ENCODE results near the gene CKS1B. TPM values are rescaled to one million over a fixed set of nuclear protein-coding genes. Genes with fewer than 3 reads are reported as not detected.

Gene CKS1B
- total and polyA plus RNA-seq, 9 of the 15 experiments (the other 6 are each of a cell fraction or from before 2014, with no cell fraction given): 215 to 1,103 (median 460) TPM

DNA sequence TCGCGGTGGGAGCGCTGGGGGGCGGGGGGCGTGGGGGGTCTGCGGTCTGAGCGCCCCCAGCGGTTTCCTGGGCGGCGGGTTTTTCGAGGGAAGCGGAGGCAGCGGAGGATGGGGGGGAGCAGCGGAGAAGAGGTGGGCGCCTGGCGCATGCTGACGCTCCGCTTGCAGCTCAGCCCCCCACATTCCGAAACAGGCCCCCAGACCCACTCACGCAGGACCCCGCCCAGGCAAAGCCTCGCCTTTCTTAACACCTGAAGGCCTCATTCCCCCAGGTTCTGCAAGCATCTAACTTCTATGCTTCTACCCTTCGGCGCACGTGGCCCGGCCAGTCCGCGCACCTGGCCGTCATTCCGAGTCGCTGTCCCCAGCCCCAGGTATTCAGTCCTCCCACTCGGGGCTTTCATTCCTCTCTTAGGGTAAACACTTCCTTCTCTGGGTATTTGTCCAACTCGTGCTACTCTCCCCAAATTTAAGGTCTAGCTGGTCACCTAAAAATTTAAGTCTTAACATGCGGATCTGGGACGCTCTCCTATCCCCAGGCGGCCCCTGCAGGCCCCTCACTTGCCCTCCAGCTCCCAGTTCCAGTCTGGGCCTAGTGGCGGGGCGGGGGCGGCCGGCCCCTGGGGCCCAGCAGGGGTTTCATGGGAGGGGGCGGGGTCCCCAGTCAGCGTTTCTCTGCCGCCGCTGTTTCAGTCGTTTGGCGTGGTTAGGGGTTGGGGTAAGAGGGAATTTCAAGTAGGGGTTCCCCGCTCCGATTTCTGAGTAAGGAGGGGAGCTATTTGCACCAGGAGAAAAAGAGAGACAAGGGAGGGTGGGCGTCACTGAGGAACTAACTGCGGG, 25.3 kb downstream of the CKS1B start (continued):
- TF ChIP-seq, protein P1, sequence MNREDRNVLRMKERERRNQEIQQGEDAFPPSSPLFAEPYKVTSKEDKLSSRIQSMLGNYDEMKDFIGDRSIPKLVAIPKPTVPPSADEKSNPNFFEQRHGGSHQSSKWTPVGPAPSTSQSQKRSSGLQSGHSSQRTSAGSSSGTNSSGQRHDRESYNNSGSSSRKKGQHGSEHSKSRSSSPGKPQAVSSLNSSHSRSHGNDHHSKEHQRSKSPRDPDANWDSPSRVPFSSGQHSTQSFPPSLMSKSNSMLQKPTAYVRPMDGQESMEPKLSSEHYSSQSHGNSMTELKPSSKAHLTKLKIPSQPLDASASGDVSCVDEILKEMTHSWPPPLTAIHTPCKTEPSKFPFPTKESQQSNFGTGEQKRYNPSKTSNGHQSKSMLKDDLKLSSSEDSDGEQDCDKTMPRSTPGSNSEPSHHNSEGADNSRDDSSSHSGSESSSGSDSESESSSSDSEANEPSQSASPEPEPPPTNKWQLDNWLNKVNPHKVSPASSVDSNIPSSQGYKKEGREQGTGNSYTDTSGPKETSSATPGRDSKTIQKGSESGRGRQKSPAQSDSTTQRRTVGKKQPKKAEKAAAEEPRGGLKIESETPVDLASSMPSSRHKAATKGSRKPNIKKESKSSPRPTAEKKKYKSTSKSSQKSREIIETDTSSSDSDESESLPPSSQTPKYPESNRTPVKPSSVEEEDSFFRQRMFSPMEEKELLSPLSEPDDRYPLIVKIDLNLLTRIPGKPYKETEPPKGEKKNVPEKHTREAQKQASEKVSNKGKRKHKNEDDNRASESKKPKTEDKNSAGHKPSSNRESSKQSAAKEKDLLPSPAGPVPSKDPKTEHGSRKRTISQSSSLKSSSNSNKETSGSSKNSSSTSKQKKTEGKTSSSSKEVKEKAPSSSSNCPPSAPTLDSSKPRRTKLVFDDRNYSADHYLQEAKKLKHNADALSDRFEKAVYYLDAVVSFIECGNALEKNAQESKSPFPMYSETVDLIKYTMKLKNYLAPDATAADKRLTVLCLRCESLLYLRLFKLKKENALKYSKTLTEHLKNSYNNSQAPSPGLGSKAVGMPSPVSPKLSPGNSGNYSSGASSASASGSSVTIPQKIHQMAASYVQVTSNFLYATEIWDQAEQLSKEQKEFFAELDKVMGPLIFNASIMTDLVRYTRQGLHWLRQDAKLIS (CRISPR knock-in tag; IDR thresholded peaks at IDR 0.05): no peak
- no peak for TF ChIP-seq RUNX1 (IDR thresholded peaks at IDR 0.05; ENCODE audit: low read depth)
- peak; percentile 87 for TF ChIP-seq EP400 (IDR thresholded peaks at IDR 0.05)
- no peak for TF ChIP-seq ZNF354B (CRISPR knock-in tag; IDR thresholded peaks at IDR 0.05)
- no peak for TF ChIP-seq HSF4 (CRISPR knock-in tag; IDR thresholded peaks at IDR 0.05; ENCODE audit: borderline replicate concordance)
- TF ChIP-seq MECOM (CRISPR knock-in tag; IDR thresholded peaks at IDR 0.05): no peak
- TF ChIP-seq ASH1L (IDR thresholded peaks at IDR 0.05; ENCODE audit: borderline replicate concordance, low read depth, partially characterized antibody): no peak
- TF ChIP-seq MEIS2 (IDR thresholded peaks at IDR 0.05; ENCODE audit: partially characterized antibody): no peak
- no peak; the same call in 1 of the 2 replicates for TF ChIP-seq FOXP4 (CRISPR knock-in tag; IDR thresholded peaks at IDR 0.05; ENCODE audit: borderline replicate concordance)
- no peak for TF ChIP-seq ZNF830 (CRISPR knock-in tag; IDR thresholded peaks at IDR 0.05)
- TF ChIP-seq NCOA4 (IDR thresholded peaks at IDR 0.05; ENCODE audit: partially characterized antibody): no peak
- TF ChIP-seq CREM (IDR thresholded peaks at IDR 0.05; ENCODE audit: low read depth): no peak
- TF ChIP-seq FUS (optimal IDR thresholded peaks at IDR 0.05; ENCODE audit: low read depth, low read length): no peak
- TF ChIP-seq RNF2 (IDR thresholded peaks at IDR 0.05): no peak; the same call in 1 of the 2 replicates
- TF ChIP-seq, protein P2, sequence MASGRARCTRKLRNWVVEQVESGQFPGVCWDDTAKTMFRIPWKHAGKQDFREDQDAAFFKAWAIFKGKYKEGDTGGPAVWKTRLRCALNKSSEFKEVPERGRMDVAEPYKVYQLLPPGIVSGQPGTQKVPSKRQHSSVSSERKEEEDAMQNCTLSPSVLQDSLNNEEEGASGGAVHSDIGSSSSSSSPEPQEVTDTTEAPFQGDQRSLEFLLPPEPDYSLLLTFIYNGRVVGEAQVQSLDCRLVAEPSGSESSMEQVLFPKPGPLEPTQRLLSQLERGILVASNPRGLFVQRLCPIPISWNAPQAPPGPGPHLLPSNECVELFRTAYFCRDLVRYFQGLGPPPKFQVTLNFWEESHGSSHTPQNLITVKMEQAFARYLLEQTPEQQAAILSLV (tag; IDR thresholded peaks at IDR 0.05): no peak
- TF ChIP-seq ZNF431 (CRISPR knock-in tag; IDR thresholded peaks at IDR 0.05): peak; percentile 28; the same call in 1 of the 2 replicates
- TF ChIP-seq ZNF253 (CRISPR knock-in tag; conservative IDR thresholded peaks at IDR 0.05): no peak
- no peak for TF ChIP-seq TBL1XR1 (IDR thresholded peaks at IDR 0.05; ENCODE audit: low read length in 2 of 2)
- TF ChIP-seq MCM2 (IDR thresholded peaks at IDR 0.05; ENCODE audit: low read depth): no peak
- no peak for TF ChIP-seq RAD21 (CRISPR knock-in tag; conservative IDR thresholded peaks at IDR 0.05 in 1 of 2, IDR thresholded peaks at IDR 0.05 in 1 of 2)
- no peak for TF ChIP-seq COPS2 (conservative IDR thresholded peaks at IDR 0.05)
- TF ChIP-seq SRSF1 (IDR thresholded peaks at IDR 0.05; ENCODE audit: low read depth, low read length): no peak
- no peak for TF ChIP-seq MCM7 (IDR thresholded peaks at IDR 0.05)
